ENCODE data around the gene CFAP68. TPM values are rescaled to one million over a fixed set of nuclear protein-coding genes. Genes with fewer than 3 reads are reported as not detected.
A peak's percentile ranks its signal among the peaks of the same experiment; 100 is the strongest.

The CFAP68 gene
- total and polyA plus RNA-seq, 2 donors from 2014 or later, result 29.5 to 93.7 TPM

DNA sequence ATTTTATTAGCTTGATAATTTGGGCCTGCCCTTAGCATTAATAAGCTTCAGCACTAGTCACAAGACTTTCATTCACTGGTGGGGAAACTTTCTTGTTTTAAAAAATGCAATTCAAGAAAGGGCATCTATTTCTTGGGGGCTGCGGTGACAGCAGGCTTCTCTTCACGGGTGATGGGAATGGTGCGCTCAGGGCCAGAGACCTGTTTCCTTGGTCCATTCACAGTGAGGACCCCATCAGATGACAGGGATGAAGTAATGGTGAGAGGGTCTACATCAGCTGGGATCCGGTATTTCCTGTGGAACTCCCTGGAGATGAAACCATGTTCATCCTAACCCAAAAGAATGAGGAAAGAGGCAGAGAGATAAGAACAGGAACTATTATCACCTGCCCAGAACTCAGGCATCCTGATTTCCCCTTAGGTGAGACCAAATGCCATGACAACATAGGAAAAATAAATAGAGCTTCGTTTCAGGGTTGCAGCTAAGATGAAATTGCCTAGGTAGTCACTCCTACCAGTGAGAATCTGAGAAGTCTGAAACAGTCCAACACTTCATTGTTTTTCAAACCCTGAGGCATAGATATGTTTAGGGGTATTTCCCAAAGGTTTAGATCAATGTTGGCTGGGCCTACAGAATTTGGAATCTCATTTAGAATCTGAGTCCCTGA is 29.4 kb downstream of the CFAP68 start:
- Histone ChIP-seq H3K9me3 (ENCODE audit: control insufficient read depth in 2 of 3, insufficient read depth in 1 of 3, low read length in 3 of 3) (no peaks in the 10 kb centered on the region), H3K9ac (ENCODE audit: low read length in 3 of 3) (peak overlapping the region in 1 of 3 donors; percentile 77), H3K27ac (ENCODE audit: low read depth in 2 of 2, low read length in 2 of 2) (peak overlapping the region; percentile 33 to 91), H3K4me3 (ENCODE audit: low read length in 3 of 3) (peak overlapping the region in 1 of 3 donors; percentile 59), H3K27me3 (ENCODE audit: control insufficient read depth, insufficient read depth, low read length) (no peaks in the 10 kb centered on the region), H3K4me1 (ENCODE audit: control insufficient read depth in 2 of 3, insufficient read depth in 2 of 3, low read depth in 1 of 3, low read length in 3 of 3) (peaks cover 0 to 18% (median 10%) of the 10 kb centered on the region in 3 donors), H3K36me3 (ENCODE audit: control insufficient read depth in 2 of 3, insufficient read depth in 3 of 3, low read length in 3 of 3) (no peaks in the 10 kb centered on the region)
- DNase-seq (no peak), FAIRE-seq (no peak)
- intact Hi-C loops (cut with DNase I), result no loop called here
- TF ChIP-seq, protein P1, sequence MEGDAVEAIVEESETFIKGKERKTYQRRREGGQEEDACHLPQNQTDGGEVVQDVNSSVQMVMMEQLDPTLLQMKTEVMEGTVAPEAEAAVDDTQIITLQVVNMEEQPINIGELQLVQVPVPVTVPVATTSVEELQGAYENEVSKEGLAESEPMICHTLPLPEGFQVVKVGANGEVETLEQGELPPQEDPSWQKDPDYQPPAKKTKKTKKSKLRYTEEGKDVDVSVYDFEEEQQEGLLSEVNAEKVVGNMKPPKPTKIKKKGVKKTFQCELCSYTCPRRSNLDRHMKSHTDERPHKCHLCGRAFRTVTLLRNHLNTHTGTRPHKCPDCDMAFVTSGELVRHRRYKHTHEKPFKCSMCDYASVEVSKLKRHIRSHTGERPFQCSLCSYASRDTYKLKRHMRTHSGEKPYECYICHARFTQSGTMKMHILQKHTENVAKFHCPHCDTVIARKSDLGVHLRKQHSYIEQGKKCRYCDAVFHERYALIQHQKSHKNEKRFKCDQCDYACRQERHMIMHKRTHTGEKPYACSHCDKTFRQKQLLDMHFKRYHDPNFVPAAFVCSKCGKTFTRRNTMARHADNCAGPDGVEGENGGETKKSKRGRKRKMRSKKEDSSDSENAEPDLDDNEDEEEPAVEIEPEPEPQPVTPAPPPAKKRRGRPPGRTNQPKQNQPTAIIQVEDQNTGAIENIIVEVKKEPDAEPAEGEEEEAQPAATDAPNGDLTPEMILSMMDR (IDR thresholded peaks at IDR 0.05; ENCODE audit: borderline replicate concordance, extremely low read depth, insufficient read depth), result no peak

DNA sequence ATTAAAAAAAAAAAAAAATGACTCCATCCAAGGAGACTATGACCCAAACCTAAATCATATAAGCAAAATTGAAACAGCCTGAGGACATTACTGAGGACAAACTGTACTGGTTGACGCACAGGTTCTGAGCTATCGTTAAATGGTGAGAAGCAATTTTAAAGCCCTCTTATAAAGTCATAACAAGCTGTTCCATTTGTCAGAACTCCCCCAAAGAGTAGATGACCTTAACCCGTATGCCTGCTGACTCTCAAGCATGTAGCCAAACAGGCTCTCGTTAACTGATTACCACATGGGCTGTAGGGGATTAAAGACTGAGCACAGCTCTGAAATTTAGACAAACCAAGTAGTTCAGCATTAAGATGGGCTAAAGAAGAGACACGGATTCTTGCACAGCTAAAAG is 30.0 kb downstream of the CFAP68 start:
- TF ChIP-seq, protein P1 (IDR thresholded peaks at IDR 0.05; ENCODE audit: borderline replicate concordance, extremely low read depth, insufficient read depth), result no peak
- Histone ChIP-seq H3K27me3 (ENCODE audit: control insufficient read depth, insufficient read depth, low read length) (no peaks in the 10 kb centered on the region), H3K9me3 (ENCODE audit: control insufficient read depth in 2 of 3, insufficient read depth in 1 of 3, low read length in 3 of 3) (no peaks in the 10 kb centered on the region), H3K36me3 (ENCODE audit: control insufficient read depth in 2 of 3, insufficient read depth in 3 of 3, low read length in 3 of 3) (no peaks in the 10 kb centered on the region), H3K4me1 (ENCODE audit: control insufficient read depth in 2 of 3, insufficient read depth in 2 of 3, low read depth in 1 of 3, low read length in 3 of 3) (peaks cover 0 to 20% (median 10%) of the 10 kb centered on the region in 3 donors), H3K9ac (ENCODE audit: low read length in 3 of 3) (peak overlapping the region in 1 of 3 donors; percentile 77), H3K27ac (ENCODE audit: low read depth in 2 of 2, low read length in 2 of 2) (peak overlapping the region; percentile 90 to 91), H3K4me3 (ENCODE audit: low read length in 3 of 3) (peak overlapping the region in 2 of 3 donors; percentile 38 to 59)
- intact Hi-C loops (cut with DNase I), result no loop called here
- no peak for FAIRE-seq
- DNase-seq, result no peak

DNA sequence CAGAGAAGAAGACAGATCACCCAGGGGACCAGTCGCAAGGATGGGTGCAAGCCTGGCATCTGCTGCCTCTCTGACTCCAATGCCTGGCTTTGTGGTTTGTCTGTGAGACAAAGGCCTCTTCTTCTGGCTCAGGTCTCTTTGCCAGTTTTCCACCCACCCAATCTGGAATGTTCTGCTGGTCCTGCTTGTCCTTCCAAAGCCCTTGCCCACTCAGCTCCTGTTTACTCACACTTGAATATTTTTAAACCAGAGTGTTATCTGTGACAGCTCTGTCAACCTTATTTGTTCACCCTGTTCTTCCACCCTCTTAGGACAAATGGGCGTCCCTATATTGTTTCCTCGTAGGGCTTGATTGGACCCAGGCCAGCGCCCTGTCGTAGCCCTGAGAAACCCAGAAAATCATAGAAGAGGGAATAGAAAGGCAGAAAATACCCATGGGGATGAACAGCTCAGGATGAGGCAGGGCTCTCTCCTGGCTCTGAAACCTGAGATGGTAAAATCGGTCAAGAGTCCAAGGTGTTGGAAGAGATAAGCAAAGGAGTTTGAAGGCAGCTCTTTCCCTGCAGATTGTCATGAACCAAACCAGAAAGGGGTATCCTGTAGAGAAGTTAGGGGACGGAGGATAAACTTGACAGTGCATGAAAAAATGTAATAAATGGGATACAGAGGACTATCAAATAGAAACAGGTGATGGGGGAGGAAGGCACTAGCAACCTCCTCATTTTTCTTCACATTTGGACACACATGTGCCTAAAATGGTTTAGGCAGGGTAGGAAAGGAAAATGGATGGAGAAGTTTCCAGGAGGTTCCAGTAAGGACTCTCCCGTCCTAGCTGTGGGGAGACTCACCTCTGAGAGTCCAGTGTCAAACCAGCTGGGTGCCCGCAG is 31.6 kb downstream of the CFAP68 start:
- H3K36me3 ChIP-seq (ENCODE audit: control insufficient read depth in 2 of 3, insufficient read depth in 3 of 3, low read length in 3 of 3), result no peaks in the 10 kb centered on the region
- no peaks in the 10 kb centered on the region for H3K27me3 ChIP-seq (ENCODE audit: control insufficient read depth, insufficient read depth, low read length)
- peak overlapping the region in 2 of 3 donors; percentile 76 to 77 for H3K9ac ChIP-seq (ENCODE audit: low read length in 3 of 3)
- intact Hi-C loops (cut with DNase I), result no loop called here
- no peak for FAIRE-seq
- H3K4me3 ChIP-seq (ENCODE audit: low read length in 3 of 3), result peak overlapping the region in 2 of 3 donors; percentile 38 to 59
- H3K4me1 ChIP-seq (ENCODE audit: control insufficient read depth in 2 of 3, insufficient read depth in 2 of 3, low read depth in 1 of 3, low read length in 3 of 3), result peaks cover 0 to 20% (median 10%) of the 10 kb centered on the region in 3 donors
- TF ChIP-seq, protein P1 (IDR thresholded peaks at IDR 0.05; ENCODE audit: borderline replicate concordance, extremely low read depth, insufficient read depth), result no peak
- no peak for DNase-seq
- H3K9me3 ChIP-seq (ENCODE audit: control insufficient read depth in 2 of 3, insufficient read depth in 1 of 3, low read length in 3 of 3), result no peaks in the 10 kb centered on the region
- peak overlapping the region; percentile 90 to 91 for H3K27ac ChIP-seq (ENCODE audit: low read depth in 2 of 2, low read length in 2 of 2)
